HCT116 (cell line): Measurements from ENCODE around the gene TAL2. TPM values are rescaled to one million over a fixed set of nuclear protein-coding genes. Genes with fewer than 3 reads are reported as not detected.

Experiments
- ATAC-seq: fragments of 200-7000 bp; cut with Tn5 transposase; 2 replicates; pipeline ENCODE4 v1.9.1; 2020; ENCODE audit warnings: mild to moderate bottlenecking, moderate library complexity
- BruUV-seq: library from RNA; stranded (reverse); fragments of 400-500 nt; replicated peaks from 2 replicates; lab custom pipeline; 2021; lab: Mats Ljungman, UMichigan
- CTCF ChIA-PET: fragments of 300-600 bp; sonication (Branson Sonifier 250); formaldehyde crosslinking; loops from one replicate; lab custom pipeline; 2021; ENCODE audit warnings: antibody characterized with exemption; lab: Charles Lee
- POLR2A ChIA-PET: fragments of 300-600, 350-600 bp; sonication (Branson Sonifier 250); formaldehyde crosslinking; loops from one replicate; lab custom pipeline; 2021; ENCODE audit warnings: antibody characterized with exemption; lab: Charles Lee
- RAD21 ChIA-PET, 2 experiments: fragments of 300-600 bp; sonication (Branson Sonifier 250); formaldehyde crosslinking; loops; one replicate each; lab custom pipeline; 2023; ENCODE audit warnings: low total read pairs in 2 of 2; ENCODE audit not compliant: uncharacterized antibody in 2 of 2, unreplicated experiment in 2 of 2, low non-redundant PET in 1 of 2; lab: Charles Lee
- DNase-seq: peaks from one replicate; pipeline ENCODE4 v3.0.0-alpha.2; 2010; ENCODE audit warnings: low read depth, low spot score
- H2AFZ ChIP-seq: fragments of 200-600 bp; shearing (Covaris generic), sonication (generic); 2 replicates; pipeline ENCODE4 v1.6.1; 2017; ENCODE audit warnings: low read depth, mixed run types, mixed read lengths, antibody characterized with exemption, low read length; ENCODE audit not compliant: poor library complexity, severe bottlenecking
- H3K27ac ChIP-seq: 2 replicates; pipeline ENCODE4 v1.5.1; 2012; ENCODE audit warnings: low read depth, low read length
- H3K27me3 ChIP-seq: fragments of 200-600 bp; sonication (generic); 2 replicates; pipeline ENCODE4 v1.6.1; 2016; ENCODE audit warnings: mixed run types, low read length, mixed read lengths; ENCODE audit not compliant: insufficient read depth
- H3K36me3 ChIP-seq, 2 experiments: fragments of 200-500 bp in 1 of 2; fragments of 200-600 bp in 1 of 2; sonication (Bioruptor generic) in 1 of 2; sonication (generic) in 1 of 2; 2 replicates each; pipeline versions ENCODE4 v1.5.1 to v1.6.1; 2014 to 2016; ENCODE audit warnings: low read length in 2 of 2, inconsistent platforms in 1 of 2, mixed read lengths in 1 of 2, mixed run types in 1 of 2; ENCODE audit not compliant: insufficient read depth in 2 of 2, control insufficient read depth in 1 of 2
- H3K4me1 ChIP-seq, 2 experiments: fragments of 200-600 bp in 1 of 2; sonication (generic) in 1 of 2; 2 replicates each; pipeline versions ENCODE4 v1.5.1 to v1.6.1; 2012 to 2017; ENCODE audit warnings: low read length in 2 of 2, inconsistent platforms in 1 of 2, mild to moderate bottlenecking in 1 of 2, mixed read lengths in 1 of 2, mixed run types in 1 of 2, moderate library complexity in 1 of 2; ENCODE audit not compliant: insufficient read depth in 2 of 2, control insufficient read depth in 1 of 2
- H3K4me2 ChIP-seq: fragments of 200-600 bp; sonication (generic); 2 replicates; pipeline ENCODE4 v1.6.1; 2017; ENCODE audit warnings: mixed run types, low read length, mixed read lengths
- H3K4me3 ChIP-seq, 2 experiments: fragments of 200-600 bp in 1 of 2; sonication (generic) in 1 of 2; replicated peaks in 1 of 2; 2 replicates each; pipeline ENCODE4 v1.5.1; 2011 to 2016; ENCODE audit warnings: low read length in 2 of 2, control low read depth in 1 of 2, low read depth in 1 of 2, mild to moderate bottlenecking in 1 of 2, mixed read lengths in 1 of 2, mixed run types in 1 of 2
- H3K79me2 ChIP-seq: fragments of 200-600 bp; sonication (generic); 2 replicates; pipeline ENCODE4 v1.6.1; 2017; ENCODE audit warnings: mild to moderate bottlenecking, mixed run types, low read length, moderate library complexity, mixed read lengths; ENCODE audit not compliant: insufficient read depth
- H3K9ac ChIP-seq: fragments of 200-600 bp; sonication (generic); 2 replicates; pipeline ENCODE4 v1.6.1; 2016; ENCODE audit warnings: low read length, mixed read lengths
- H3K9me2 ChIP-seq: fragments of 200-600 bp; sonication (generic), shearing (Covaris generic); 2 replicates; pipeline ENCODE4 v1.6.1; 2017; ENCODE audit warnings: mixed run types, mild to moderate bottlenecking, moderate library complexity; ENCODE audit not compliant: insufficient read depth
- H3K9me3 ChIP-seq, 2 experiments: fragments of 200-500 bp in 1 of 2; fragments of 200-600 bp in 1 of 2; sonication (Bioruptor generic) in 1 of 2; sonication (generic) in 1 of 2; 2 replicates each; pipeline ENCODE4 v1.6.1; 2014 to 2017; ENCODE audit warnings: low read length in 2 of 2, mixed read lengths in 2 of 2, inconsistent platforms in 1 of 2, low read depth in 1 of 2, mild to moderate bottlenecking in 1 of 2, mixed run types in 1 of 2, moderate library complexity in 1 of 2; ENCODE audit not compliant: control insufficient read depth in 1 of 2, insufficient read depth in 1 of 2
- H4K20me1 ChIP-seq: fragments of 200-600 bp; sonication (generic), shearing (Covaris generic); 2 replicates; pipeline ENCODE4 v1.6.1; 2017; ENCODE audit warnings: mixed run types, mild to moderate bottlenecking, moderate library complexity; ENCODE audit not compliant: insufficient read depth
- CBX3 ChIP-seq: IDR thresholded peaks from 2 replicates; pipeline ENCODE4 v1.6.1; 2012; ENCODE audit warnings: low read depth
- CEBPB ChIP-seq: IDR thresholded peaks from 2 replicates; pipeline ENCODE4 v1.6.1; 2012; ENCODE audit warnings: low read depth
- CTCF ChIP-seq, 3 experiments: fragments of 200-600 bp in 1 of 3; sonication (generic) in 1 of 3; IDR thresholded peaks in 2 of 3; conservative IDR thresholded peaks in 1 of 3; 2 replicates each; pipeline ENCODE4 v1.5.1; 2012 to 2017; ENCODE audit warnings: low read depth in 2 of 3, low read length in 2 of 3, antibody characterized with exemption in 1 of 3, borderline replicate concordance in 1 of 3, control low read depth in 1 of 3, mild to moderate bottlenecking in 1 of 3, mixed read lengths in 1 of 3, mixed run types in 1 of 3, moderate library complexity in 1 of 3; ENCODE audit not compliant: insufficient read depth in 1 of 3
- EZH2 ChIP-seq: fragments of 200-600 bp; sonication (generic); IDR thresholded peaks from 2 replicates; pipeline ENCODE4 v1.6.1; 2017; ENCODE audit warnings: antibody characterized with exemption, mixed run types
- EZH2phosphoT487 ChIP-seq: fragments of 200-600 bp; IDR thresholded peaks from 2 replicates; pipeline ENCODE4 v1.6.1; 2018; ENCODE audit warnings: antibody characterized with exemption, borderline replicate concordance
- JUND ChIP-seq: IDR thresholded peaks from 2 replicates; pipeline ENCODE4 v1.6.1; 2012
- POLR2AphosphoS5 ChIP-seq: IDR thresholded peaks from 2 replicates; pipeline ENCODE4 v1.6.1; 2011; ENCODE audit warnings: mild to moderate bottlenecking, low read depth, low read length, moderate library complexity
- REST ChIP-seq: IDR thresholded peaks from 2 replicates; pipeline ENCODE4 v1.6.1; 2012; ENCODE audit warnings: low read depth
- SP1 ChIP-seq: IDR thresholded peaks from 2 replicates; pipeline ENCODE4 v1.6.1; 2012; ENCODE audit warnings: low read depth
- SRF ChIP-seq: IDR thresholded peaks from 2 replicates; pipeline ENCODE4 v1.6.1; 2012; ENCODE audit warnings: low read depth
- TCF7L2 ChIP-seq: IDR thresholded peaks from 2 replicates; pipeline ENCODE4 v1.7.0; 2011; ENCODE audit warnings: borderline replicate concordance, inconsistent platforms; ENCODE audit not compliant: insufficient read depth, insufficient read length; ENCODE audit errors: extremely low read depth
- YY1 ChIP-seq: IDR thresholded peaks from 2 replicates; pipeline ENCODE4 v1.6.1; 2011; ENCODE audit warnings: low read length, low read depth, moderate library complexity, mild to moderate bottlenecking; ENCODE audit not compliant: insufficient replicate concordance; ENCODE audit errors: extremely low read depth
- ZNF274 ChIP-seq: fragments of 200-500 bp; sonication (Bioruptor generic); IDR thresholded peaks from 2 replicates; pipeline ENCODE4 v1.6.1; 2014; ENCODE audit warnings: mild to moderate bottlenecking, low read depth, low read length, inconsistent platforms
- intact Hi-C: fragments of 100-400 bp; cut with micrococcal nuclease; formaldehyde crosslinking; loops from 2 replicates; pipeline ENCODE4 v1.10.0; 2022
- total RNA-seq: library from RNA; stranded (reverse); gene quantifications from one replicate; pipeline ENCODE4 v1.2.1, GENCODE V29; 2021; ENCODE audit not compliant: unreplicated experiment

Gene TAL2
- total RNA-seq, 1 experiment from 2014 or later = not detected

- no peak overlapping the region for H3K4me3 ChIP-seq
- RAD21 ChIA-PET = no interaction called here
- H3K4me1 ChIP-seq = no peaks in the 10 kb centered on the region
- H3K9me3 ChIP-seq = no peaks in the 10 kb centered on the region
- no TSS peak for BruUV-seq
- CTCF ChIA-PET = no interaction called here
- ATAC-seq = no peak
- H2AFZ ChIP-seq = no peak overlapping the region
- H3K4me2 ChIP-seq = no peak overlapping the region
- no peaks in the 10 kb centered on the region for H3K27me3 ChIP-seq
- no peaks in the 10 kb centered on the region for H3K9me2 ChIP-seq
- intact Hi-C loops = no loop called here
- no peaks in the 10 kb centered on the region for H3K79me2 ChIP-seq
- H3K9ac ChIP-seq = no peak overlapping the region
- no peaks in the 10 kb centered on the region for H4K20me1 ChIP-seq
- DNase-seq = no peak
- POLR2A ChIA-PET = no interaction called here
- no peak for TF ChIP-seq EZH2phosphoT487
- TF ChIP-seq CEBPB = no peak
- TF ChIP-seq CBX3 = no peak
- TF ChIP-seq TCF7L2 = no peak
- no peak for TF ChIP-seq SRF
- TF ChIP-seq ZNF274 = no peak
- no peak for TF ChIP-seq POLR2AphosphoS5
- H3K27ac ChIP-seq = no peak overlapping the region
- no peaks in the 10 kb centered on the region for H3K36me3 ChIP-seq
Measured at GRCh38 chr9:105632807-105633206, 29.4 kb upstream of the TAL2 start.

- Histone ChIP-seq H3K4me2 (no peak overlapping the region), H3K36me3 (no peaks in the 10 kb centered on the region), H3K9ac (no peak overlapping the region), H3K4me1 (no peaks in the 10 kb centered on the region), H3K9me2 (no peaks in the 10 kb centered on the region), H3K79me2 (no peaks in the 10 kb centered on the region), H3K27me3 (no peaks in the 10 kb centered on the region)
- intact Hi-C loops = no loop called here
- ATAC-seq (no peak), DNase-seq (no peak)
- CTCF ChIA-PET = no interaction called here
- no TSS peak for BruUV-seq
- RAD21 ChIA-PET = no interaction called here
- TF ChIP-seq JUND (no peak), CEBPB (no peak), SP1 (no peak), REST (no peak), EZH2 (no peak), TCF7L2 (no peak), CBX3 (no peak), CTCF (IDR thresholded peaks at IDR 0.05 in 2 of 3, conservative IDR thresholded peaks at IDR 0.05 in 1 of 3; ENCODE audit: borderline replicate concordance in 1 of 3, insufficient read depth in 1 of 3, low read depth in 2 of 3, low read length in 2 of 3) (no peak), YY1 (no peak)
- TF ChIP-seq, all 23 proteins: peak for 0
- Histone ChIP-seq H3K4me3 (no peak overlapping the region), H2AFZ (no peak overlapping the region), H3K27ac (no peak overlapping the region), H4K20me1 (no peaks in the 10 kb centered on the region), H3K9me3 (no peaks in the 10 kb centered on the region)
- POLR2A ChIA-PET = no interaction called here
Measured at GRCh38 chr9:105633411-105633810, 28.8 kb upstream of the TAL2 start.
